SK-N-SH treated with all-trans-retinoic acid at 6 μM for 48 hours (cell line): Measurements from ENCODE around the gene TANGO2.

Experiments
- ARNTL ChIP-seq: fragments of 450-650 bp; formaldehyde crosslinking; IDR thresholded peaks from 2 replicates; pipeline ENCODE4 v1.5.0; 2020; ENCODE audit warnings: low read depth, mild to moderate bottlenecking, moderate library complexity, borderline replicate concordance
- CREB5 ChIP-seq: fragments of 250-450 bp; sonication (Bioruptor Pico); IDR thresholded peaks from 2 replicates; pipeline ENCODE4 v1.5.1; 2020; ENCODE audit warnings: low read depth, mild to moderate bottlenecking, moderate library complexity
- CSDC2 ChIP-seq: fragments of 250-450 bp; sonication (Bioruptor Pico); IDR thresholded peaks from 2 replicates; pipeline ENCODE4 v1.5.0; 2020; ENCODE audit warnings: mild to moderate bottlenecking, moderate library complexity
- ESRRG ChIP-seq: fragments of 250-450 bp; sonication (Bioruptor Pico); IDR thresholded peaks from 2 replicates; pipeline ENCODE4 v1.6.1; 2021; ENCODE audit warnings: mild to moderate bottlenecking
- GLIS3 ChIP-seq: fragments of 250-450 bp; sonication (Bioruptor Pico); IDR thresholded peaks from 2 replicates; pipeline ENCODE4 v1.5.0; 2020; ENCODE audit warnings: mild to moderate bottlenecking, moderate library complexity
- ISL1 ChIP-seq: fragments of 250-450 bp; sonication (Bioruptor Pico); IDR thresholded peaks from 2 replicates; pipeline ENCODE4 v2.1.2; 2022; ENCODE audit warnings: mild to moderate bottlenecking, moderate library complexity
- PATZ1 ChIP-seq: fragments of 250-450 bp; sonication (Bioruptor Pico); IDR thresholded peaks from 2 replicates; pipeline ENCODE4 v1.8.0; 2020; ENCODE audit warnings: mild to moderate bottlenecking, moderate library complexity, borderline replicate concordance
- SNAI2 ChIP-seq: fragments of 250-450 bp; sonication (Bioruptor Pico); IDR thresholded peaks from 2 replicates; pipeline ENCODE4 v1.5.0; 2020; ENCODE audit warnings: mild to moderate bottlenecking, moderate library complexity
- TCF4 ChIP-seq: fragments of 250-450 bp; sonication (Bioruptor Pico); IDR thresholded peaks from 2 replicates; pipeline ENCODE4 v1.8.0; 2021; ENCODE audit warnings: mild to moderate bottlenecking, moderate library complexity, borderline replicate concordance
- ZC3H10 ChIP-seq: fragments of 250-450 bp; sonication (Bioruptor Pico); IDR thresholded peaks from 2 replicates; pipeline ENCODE4 v1.5.1; 2021; ENCODE audit warnings: mild to moderate bottlenecking, moderate library complexity
- ZFP3 ChIP-seq: fragments of 250-450 bp; sonication (Bioruptor Pico); IDR thresholded peaks from 2 replicates; pipeline ENCODE4 v1.5.0; 2020; ENCODE audit warnings: mild to moderate bottlenecking, moderate library complexity
- ZNF565 ChIP-seq: fragments of 450-650 bp; formaldehyde crosslinking; conservative IDR thresholded peaks from 2 replicates; pipeline ENCODE4 v1.5.0; 2020; ENCODE audit warnings: low read depth, mild to moderate bottlenecking, moderate library complexity

GRCh38 chr22:20024225-20024624 lies 3.3 kb downstream of the TANGO2 start:
- no peak for TF ChIP-seq SNAI2 (CRISPR knock-in tag)
- TF ChIP-seq GLIS3 (CRISPR knock-in tag): no peak
- TF ChIP-seq ZC3H10 (CRISPR knock-in tag): no peak
- no peak for TF ChIP-seq ESRRG (CRISPR knock-in tag)
- no peak for TF ChIP-seq CREB5 (CRISPR knock-in tag)
- TF ChIP-seq PATZ1 (CRISPR knock-in tag): no peak
- no peak for TF ChIP-seq ZNF565 (CRISPR knock-in tag)
- no peak for TF ChIP-seq ARNTL
- TF ChIP-seq CSDC2 (CRISPR knock-in tag): no peak
- TF ChIP-seq TCF4 (CRISPR knock-in tag): no peak
- no peak for TF ChIP-seq ISL1
- TF ChIP-seq ZFP3 (CRISPR knock-in tag): no peak
